Fibroblast of skin of back (primary cell): ENCODE measurements around the gene FOS.
"Not testable (repeated sequence)": the region's sequence is repeated elsewhere in the genome, so short reads cannot be mapped to it uniquely, and the experiment has no call there.

Source experiments
- DNase-seq: peaks from one replicate; pipeline ENCODE4 v3.0.0-alpha.2; 2013

Gene FOS

GRCh38 chr14:75277008-75277814 lies 1.4 kb upstream of the FOS start:
- peak; percentile 89 for DNase-seq

- DNase-seq = no peak
Observed at GRCh38 chr14:75277815-75278421, 710 bp upstream of the FOS start.

GRCh38 chr14:75279153-75279762 lies 630 bp downstream of the FOS start:
- DNase-seq = peak; percentile 57

- DNase-seq = no peak
Observed at GRCh38 chr14:75279763-75280290, 1.2 kb downstream of the FOS start.

- DNase-seq = no peak
Observed at GRCh38 chr14:75280291-75280830, 1.7 kb downstream of the FOS start.

- DNase-seq = no peak
Observed at GRCh38 chr14:75280831-75281653, 2.4 kb downstream of the FOS start.

GRCh38 chr14:75281654-75282019 lies 3.0 kb downstream of the FOS start:
- DNase-seq = no peak

- DNase-seq = no peak
Observed at GRCh38 chr14:75282170-75282554, 3.5 kb downstream of the FOS start.

GRCh38 chr14:75282555-75283161 lies 4.0 kb downstream of the FOS start:
- not testable (repeated sequence) for DNase-seq

- DNase-seq = no peak
Observed at GRCh38 chr14:75283162-75283832, 4.7 kb downstream of the FOS start.

- DNase-seq = no peak
Observed at GRCh38 chr14:75283833-75284563, 5.4 kb downstream of the FOS start.

GRCh38 chr14:75285331-75285730 lies 6.7 kb downstream of the FOS start:
- no peak for DNase-seq

- DNase-seq = no peak
Observed at GRCh38 chr14:75286313-75286712, 7.7 kb downstream of the FOS start.

GRCh38 chr14:75289840-75290388 lies 11.3 kb downstream of the FOS start:
- no peak for DNase-seq

- no peak for DNase-seq
Observed at GRCh38 chr14:75290851-75291250, 12.2 kb downstream of the FOS start.

- DNase-seq = no peak
Observed at GRCh38 chr14:75291331-75291730, 12.7 kb downstream of the FOS start.

- DNase-seq = no peak
Observed at GRCh38 chr14:75292101-75292563, 13.5 kb downstream of the FOS start.

- DNase-seq = no peak
Observed at GRCh38 chr14:75292886-75293285, 14.3 kb downstream of the FOS start.

GRCh38 chr14:75293920-75294648 lies 15.5 kb downstream of the FOS start:
- peak; percentile 94 for DNase-seq

GRCh38 chr14:75294649-75295033 lies 16.0 kb downstream of the FOS start:
- no peak for DNase-seq
